Measurements from ENCODE around the gene EFHC2.

EFHC2 gene

DNA sequence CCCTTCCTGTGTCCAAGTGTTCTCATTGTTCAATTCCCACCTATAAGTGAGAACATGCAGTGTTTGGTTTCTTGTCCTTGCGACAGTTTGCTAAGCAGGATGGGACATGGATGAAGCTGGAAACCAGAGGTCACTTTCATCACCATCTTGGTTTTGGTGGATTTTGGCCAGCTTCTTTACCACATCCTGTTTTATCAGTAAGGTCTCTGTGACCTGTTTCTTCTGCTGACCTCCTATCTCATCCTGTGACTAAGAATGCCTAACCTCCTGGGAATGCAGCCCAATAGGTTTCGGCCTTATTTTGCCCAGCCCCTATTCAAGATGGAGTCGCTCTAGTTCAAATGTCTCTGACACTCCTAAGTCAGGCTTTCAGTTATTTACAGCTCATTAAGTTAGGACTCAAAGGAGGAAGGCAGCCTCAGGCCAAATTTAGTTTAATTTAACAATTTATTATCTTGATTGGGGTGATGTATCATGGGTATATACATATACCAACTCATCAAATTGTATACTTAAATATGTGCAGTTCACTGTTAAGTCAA is 200.3 kb downstream of the EFHC2 start:
- no peak for FAIRE-seq

DNA sequence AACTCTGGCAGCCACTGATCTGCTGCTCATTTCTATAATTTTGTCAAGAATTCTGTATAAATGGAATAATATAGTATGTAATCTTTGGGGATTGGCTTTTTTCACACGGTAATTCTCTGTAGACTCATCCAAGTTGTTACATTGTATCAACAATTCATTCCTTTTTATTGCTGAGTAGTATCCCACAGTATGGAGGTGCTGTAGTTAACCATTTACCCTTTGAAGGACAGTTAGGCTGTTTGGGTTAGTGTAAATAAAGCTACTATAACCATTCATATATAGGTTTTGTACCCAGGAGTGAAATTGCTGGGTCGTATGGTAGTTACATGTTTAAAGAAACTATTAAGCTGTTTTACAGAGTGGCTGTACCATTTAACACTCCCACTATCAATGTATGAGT is 213.3 kb downstream of the EFHC2 start:
- no peak for FAIRE-seq

DNA sequence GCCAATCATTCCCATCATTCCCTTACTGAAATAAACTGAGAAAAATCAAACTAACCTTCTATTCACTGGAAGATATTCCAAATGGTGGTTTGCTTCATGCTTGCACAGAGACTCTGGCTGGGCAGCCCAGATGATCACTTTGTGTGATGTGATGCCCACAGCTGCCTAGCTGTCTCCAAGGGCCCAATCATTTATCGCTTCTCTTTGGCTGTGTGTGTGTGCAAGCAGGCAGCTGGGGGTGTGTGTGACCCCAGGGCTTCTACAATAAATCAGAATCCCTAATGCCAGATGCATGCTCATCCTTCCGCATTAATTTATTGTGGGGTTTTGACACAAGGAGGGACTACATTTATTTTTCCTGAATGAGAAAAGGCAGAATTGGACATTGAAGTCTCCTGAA is 230.1 kb downstream of the EFHC2 start:
- no peak for FAIRE-seq

DNA sequence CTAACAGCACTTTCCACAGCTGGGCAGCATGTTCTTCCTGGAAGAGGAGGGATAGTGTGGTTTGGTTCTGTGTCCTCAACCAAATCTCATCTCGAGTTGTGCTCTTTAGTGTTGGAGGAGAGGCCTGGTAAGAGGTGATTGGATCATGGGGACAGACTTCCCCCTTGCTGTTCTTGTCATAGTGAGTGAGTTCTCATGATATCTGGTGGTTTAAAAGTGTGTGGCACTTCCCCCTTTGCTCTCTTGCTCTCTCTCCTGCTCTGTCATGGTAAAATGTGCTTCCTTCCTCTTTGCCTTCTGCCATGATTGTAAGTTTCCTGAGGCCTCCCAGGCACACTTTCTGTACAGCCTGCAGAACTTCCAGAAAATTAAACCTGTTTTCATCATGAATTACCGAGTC is 236.6 kb downstream of the EFHC2 start:
- FAIRE-seq = no peak

DNA sequence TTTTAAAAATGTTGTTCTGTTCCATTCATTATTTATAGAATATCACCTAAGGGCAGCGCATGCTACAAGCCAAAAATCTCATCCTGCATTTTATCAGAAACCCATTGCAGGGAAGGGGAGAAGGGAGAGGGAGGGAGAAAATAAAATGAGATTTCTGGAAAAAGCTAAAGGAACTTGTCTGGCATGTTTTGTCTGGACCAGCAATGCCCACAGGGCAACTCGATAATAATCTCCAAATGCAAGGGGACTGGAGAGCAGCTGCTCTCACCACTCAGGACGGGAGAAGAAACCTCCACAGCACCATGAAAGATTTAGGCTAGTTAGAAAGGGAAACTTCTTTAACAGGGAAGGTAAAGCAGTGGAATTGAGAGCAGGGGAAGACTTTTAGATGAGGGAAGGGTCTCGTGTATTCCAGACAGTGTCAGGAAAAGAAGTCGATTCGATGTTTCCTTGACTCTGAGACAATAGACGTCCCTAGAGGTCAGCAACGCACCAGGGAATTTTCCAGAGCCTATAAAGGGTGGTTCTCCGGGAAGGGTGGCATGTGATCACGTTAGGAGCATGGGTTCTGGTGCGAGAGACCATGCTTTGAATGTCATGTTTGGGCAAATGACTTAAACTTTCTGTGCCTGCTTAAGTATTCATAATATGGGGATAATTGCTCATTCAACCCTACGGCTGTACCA is 238.1 kb downstream of the EFHC2 start:
- FAIRE-seq = no peak

DNA sequence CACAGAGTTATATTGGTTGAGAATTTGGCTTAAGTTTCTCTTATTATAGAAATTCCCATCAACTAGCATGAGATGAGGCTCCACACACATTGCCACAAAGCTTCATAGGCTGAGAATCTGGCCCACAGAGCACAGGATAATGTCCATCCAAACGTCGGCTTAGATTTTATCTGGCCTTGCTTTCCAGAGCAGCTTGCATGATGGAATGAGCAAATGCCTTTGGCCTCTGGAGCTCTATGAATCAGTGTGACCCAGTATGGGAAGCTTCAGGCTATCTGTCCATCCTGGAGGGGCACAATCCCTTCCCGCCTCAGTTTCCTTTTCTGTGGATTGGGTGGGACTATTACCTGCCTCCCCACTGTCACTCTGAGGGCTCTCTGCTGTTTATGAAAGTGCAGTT is 238.8 kb downstream of the EFHC2 start:
- FAIRE-seq = no peak

DNA sequence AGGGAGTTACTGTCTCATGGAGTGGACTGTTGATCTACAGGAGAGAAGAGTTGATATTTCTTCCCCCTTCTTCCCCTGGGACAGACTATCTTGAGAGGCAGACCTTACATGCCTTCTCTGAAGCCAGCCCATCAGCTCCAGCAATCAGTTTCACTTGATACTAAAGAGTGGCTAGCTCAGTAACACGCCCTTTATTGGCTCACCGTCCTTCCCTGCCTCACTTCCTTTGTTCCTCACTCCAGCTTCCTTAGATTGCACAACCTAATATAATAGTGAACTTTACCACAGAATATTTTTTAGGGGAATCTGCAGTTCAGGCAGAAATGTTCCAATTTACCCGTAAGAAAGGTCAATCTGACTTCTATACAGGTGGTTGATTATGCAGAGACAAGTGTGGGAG is 242.2 kb downstream of the EFHC2 start:
- no peak for FAIRE-seq

DNA sequence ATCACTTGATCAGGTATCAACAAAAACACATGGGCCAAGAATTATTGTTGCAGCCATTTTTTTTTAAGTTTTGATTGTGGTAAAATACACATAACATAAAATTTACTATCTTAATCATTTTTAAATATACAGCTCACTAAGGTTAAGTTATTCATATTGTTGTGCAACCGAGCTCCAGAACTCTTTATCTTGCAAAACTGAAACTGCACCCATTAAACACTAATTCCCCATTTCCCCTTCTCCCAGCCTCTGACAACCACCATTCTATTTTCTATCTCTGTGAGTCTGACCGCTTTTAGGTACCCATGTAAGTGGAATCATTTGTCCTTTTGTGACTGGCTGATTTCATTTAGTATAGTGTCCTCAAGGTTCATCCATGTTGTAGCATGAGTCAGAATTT is 244.1 kb downstream of the EFHC2 start:
- no peak for FAIRE-seq

Measured in islet of Langerhans (tissue), 1 donor.